HG03045 (cell line): ENCODE measurements around the gene RELCH.

Experiments used
- ATAC-seq: cut with Tn5 transposase; IDR thresholded peaks from one replicate; pipeline ENCODE4 v1.9.1; 2021; ENCODE audit warnings: mild to moderate bottlenecking, moderate library complexity; ENCODE audit not compliant: unreplicated experiment

Gene RELCH

GRCh38 chr18:62336618-62337017 lies 149.6 kb downstream of the RELCH start:
- no peak for ATAC-seq

GRCh38 chr18:62337336-62337735 lies 150.3 kb downstream of the RELCH start:
- no peak for ATAC-seq

GRCh38 chr18:62338446-62339105 lies 151.5 kb downstream of the RELCH start:
- no peak for ATAC-seq

- ATAC-seq: no peak
Observed at GRCh38 chr18:62339106-62339988, 152.3 kb downstream of the RELCH start.

- no peak for ATAC-seq
Observed at GRCh38 chr18:62340996-62341395, 153.9 kb downstream of the RELCH start.

- ATAC-seq: no peak
Observed at GRCh38 chr18:62341473-62341872, 154.4 kb downstream of the RELCH start.

GRCh38 chr18:62342884-62343283 lies 155.8 kb downstream of the RELCH start:
- ATAC-seq: no peak

GRCh38 chr18:62343316-62343715 lies 156.3 kb downstream of the RELCH start:
- no peak for ATAC-seq

GRCh38 chr18:62345909-62346308 lies 158.9 kb downstream of the RELCH start:
- ATAC-seq: no peak

GRCh38 chr18:62346333-62347088 lies 159.5 kb downstream of the RELCH start:
- no peak for ATAC-seq

- no peak for ATAC-seq
Observed at GRCh38 chr18:62347089-62347506, 160.0 kb downstream of the RELCH start.

- ATAC-seq: no peak
Observed at GRCh38 chr18:62348474-62348873, 161.4 kb downstream of the RELCH start.

GRCh38 chr18:62353170-62353569 lies 166.1 kb downstream of the RELCH start:
- ATAC-seq: no peak

- ATAC-seq: no peak
Observed at GRCh38 chr18:62354151-62354550, 167.1 kb downstream of the RELCH start.

- no peak for ATAC-seq
Observed at GRCh38 chr18:62357079-62357719, 170.1 kb downstream of the RELCH start.
